Kidney epithelial cell (primary cell): ENCODE measurements around the gene ATXN7L2. TPM values are rescaled to one million over a fixed set of nuclear protein-coding genes. Genes with fewer than 3 reads are reported as not detected.

ENCODE experiments used
- DNase-seq: peaks from one replicate; pipeline ENCODE4 v3.0.0-alpha.2; 2010; ENCODE audit warnings: low read depth
- H3K27me3 ChIP-seq: 2 replicates; pipeline ENCODE4 v1.6.0; 2011; ENCODE audit warnings: low read length; ENCODE audit not compliant: control insufficient read depth, insufficient read depth
- H3K36me3 ChIP-seq: 2 replicates; pipeline ENCODE4 v1.5.1; 2011; ENCODE audit warnings: low read length; ENCODE audit not compliant: control insufficient read depth, insufficient read depth
- H3K4me3 ChIP-seq: 2 replicates; pipeline ENCODE4 v1.5.1; 2011; ENCODE audit warnings: low read depth, mild to moderate bottlenecking, control low read depth, low read length
- total RNA-seq: library from RNA; depleted of rRNA; stranded (reverse); fragments of >200 nt; gene quantifications from 2 replicates; pipeline ENCODE4 v1.2.3, GENCODE V29; 2015
- TF ChIP-seq, protein P1 (sequence below): IDR thresholded peaks from 2 replicates; pipeline ENCODE4 v1.5.1; 2011; ENCODE audit warnings: mild to moderate bottlenecking, moderate library complexity, low read length, control low read depth, inconsistent platforms; ENCODE audit not compliant: insufficient read depth, poor library complexity, severe bottlenecking

ATXN7L2 gene
- total RNA-seq, 1 donor from 2014 or later = 6.7 TPM

DNA sequence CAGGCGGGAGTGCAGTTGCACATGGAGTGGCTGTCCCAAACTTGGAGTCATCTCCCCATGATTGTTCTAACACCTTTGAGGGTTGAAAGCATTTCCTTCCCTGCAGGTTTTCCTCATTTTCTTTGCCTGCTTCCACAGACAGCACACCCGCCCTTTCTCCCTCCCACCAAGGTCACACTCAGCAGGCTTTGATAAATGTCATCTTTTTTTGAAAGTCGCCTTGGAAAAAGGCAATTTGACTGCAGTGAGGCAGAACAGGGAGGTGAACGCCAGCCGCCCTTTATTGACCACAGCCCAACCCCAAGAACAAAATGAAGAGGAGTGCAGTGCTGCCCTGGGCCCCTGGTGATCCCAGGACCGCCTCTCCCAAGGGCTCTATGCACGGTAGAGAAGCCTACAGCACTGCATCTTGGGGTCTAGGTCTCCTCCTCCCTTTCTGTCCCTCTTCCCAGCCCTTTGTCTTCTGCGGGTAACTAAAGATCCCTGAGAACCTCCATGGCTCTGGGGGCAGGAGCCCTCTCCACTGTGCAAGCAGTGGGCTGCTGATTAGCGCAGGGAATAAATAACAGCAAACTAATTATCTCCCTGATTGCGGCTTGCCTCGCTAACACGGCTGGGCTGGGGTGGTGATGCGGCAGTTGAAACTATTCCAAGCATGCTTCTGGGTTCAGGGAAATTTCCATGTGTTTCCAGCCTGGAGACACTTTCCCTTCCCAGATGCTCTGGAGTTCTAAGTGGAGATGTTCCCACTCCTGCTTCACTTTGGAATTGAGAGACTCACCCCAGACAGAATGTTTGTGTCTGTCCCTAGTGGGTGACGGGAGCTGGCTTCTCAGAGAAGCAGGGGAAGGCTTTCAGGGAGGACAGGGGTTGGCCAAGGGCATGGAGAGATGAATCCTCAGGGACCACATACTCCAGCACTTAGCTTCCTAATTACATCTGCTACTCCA, 37.6 kb downstream of the ATXN7L2 start:
- Histone ChIP-seq H3K27me3 (peaks cover 8% of the 10 kb centered on the region), H3K36me3 (no peaks in the 10 kb centered on the region), H3K4me3 (no peak overlapping the region)
- DNase-seq = no peak
- TF ChIP-seq, protein P1, sequence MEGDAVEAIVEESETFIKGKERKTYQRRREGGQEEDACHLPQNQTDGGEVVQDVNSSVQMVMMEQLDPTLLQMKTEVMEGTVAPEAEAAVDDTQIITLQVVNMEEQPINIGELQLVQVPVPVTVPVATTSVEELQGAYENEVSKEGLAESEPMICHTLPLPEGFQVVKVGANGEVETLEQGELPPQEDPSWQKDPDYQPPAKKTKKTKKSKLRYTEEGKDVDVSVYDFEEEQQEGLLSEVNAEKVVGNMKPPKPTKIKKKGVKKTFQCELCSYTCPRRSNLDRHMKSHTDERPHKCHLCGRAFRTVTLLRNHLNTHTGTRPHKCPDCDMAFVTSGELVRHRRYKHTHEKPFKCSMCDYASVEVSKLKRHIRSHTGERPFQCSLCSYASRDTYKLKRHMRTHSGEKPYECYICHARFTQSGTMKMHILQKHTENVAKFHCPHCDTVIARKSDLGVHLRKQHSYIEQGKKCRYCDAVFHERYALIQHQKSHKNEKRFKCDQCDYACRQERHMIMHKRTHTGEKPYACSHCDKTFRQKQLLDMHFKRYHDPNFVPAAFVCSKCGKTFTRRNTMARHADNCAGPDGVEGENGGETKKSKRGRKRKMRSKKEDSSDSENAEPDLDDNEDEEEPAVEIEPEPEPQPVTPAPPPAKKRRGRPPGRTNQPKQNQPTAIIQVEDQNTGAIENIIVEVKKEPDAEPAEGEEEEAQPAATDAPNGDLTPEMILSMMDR = no peak

DNA sequence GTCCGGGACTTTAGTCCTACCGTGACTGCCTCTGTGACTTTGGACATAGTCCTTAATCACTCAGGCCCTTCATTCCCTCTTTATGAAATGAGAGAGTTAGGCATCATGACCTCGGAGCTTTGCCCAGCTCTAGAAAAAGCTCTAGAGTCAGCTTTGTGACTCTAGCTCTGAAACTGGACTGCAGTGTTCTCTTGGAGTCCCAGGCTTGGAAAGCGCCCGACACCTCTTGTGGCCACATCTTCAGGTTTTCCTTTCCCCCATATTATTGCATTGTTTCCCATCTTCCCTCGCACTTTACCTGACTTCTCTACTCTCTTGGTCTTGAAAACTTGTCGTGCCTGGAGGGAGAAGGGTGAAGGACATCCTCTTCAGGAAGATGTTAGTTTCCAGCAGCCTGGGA, 38.3 kb downstream of the ATXN7L2 start:
- TF ChIP-seq, protein P1 = no peak
- DNase-seq = no peak
- no peaks in the 10 kb centered on the region for H3K36me3 ChIP-seq
- no peak overlapping the region for H3K4me3 ChIP-seq
- H3K27me3 ChIP-seq = peaks cover 8% of the 10 kb centered on the region

DNA sequence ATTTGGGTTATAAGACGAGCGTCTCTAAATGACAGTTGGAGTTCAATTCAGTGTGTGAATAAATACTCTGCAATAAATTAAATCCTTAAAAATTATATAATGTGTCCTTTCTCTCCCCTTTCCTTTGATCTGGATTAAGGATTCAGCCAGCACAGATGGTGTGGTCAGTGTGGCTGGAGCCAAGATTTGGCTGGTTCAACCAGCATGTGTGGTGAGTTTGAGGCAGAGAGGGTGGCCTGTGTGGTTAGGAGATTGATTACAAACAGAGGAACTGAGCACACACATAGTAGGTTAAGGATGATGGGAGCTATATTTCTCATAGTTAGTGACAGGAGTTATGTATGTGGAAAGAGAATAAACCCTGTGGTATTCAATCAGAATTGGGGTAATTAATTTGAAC, 40.0 kb downstream of the ATXN7L2 start:
- Histone ChIP-seq H3K4me3 (no peak overlapping the region), H3K36me3 (no peaks in the 10 kb centered on the region), H3K27me3 (peaks cover 8% of the 10 kb centered on the region)
- no peak for DNase-seq
- TF ChIP-seq, protein P1 = no peak

DNA sequence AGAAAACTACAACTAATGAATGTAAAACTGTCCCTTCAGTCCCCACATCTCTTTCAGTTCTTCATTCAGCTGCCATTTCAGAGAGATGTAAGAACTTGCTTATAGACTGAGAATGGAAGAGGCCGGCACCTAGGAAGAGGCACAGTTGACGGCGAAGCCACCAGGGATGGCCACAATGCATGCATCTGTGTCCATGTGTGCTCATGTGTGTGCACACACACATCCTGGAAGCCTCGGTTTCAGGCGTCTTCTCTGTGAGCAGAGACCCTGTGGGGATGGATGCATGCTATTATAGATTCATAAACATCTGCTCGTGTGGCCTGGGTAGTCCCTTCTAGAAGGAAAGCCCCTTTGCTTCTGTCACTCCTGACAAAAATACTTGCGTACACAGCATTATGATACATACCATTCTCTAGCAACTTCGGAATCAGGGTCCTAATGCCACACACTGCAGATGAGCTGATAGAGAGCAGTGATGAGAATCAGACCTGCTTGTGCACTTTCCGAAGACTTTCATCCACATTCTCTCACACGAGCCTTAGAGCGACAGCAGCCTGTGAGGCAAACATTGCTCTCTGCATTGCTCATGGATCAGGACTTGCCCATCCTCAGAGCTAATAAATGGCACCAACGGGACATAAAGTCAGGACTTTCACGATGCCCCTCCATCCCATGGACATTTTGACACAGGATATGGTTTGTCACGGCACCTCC, 43.5 kb downstream of the ATXN7L2 start:
- no peak overlapping the region for H3K4me3 ChIP-seq
- no peak for DNase-seq
- H3K36me3 ChIP-seq = no peaks in the 10 kb centered on the region
- TF ChIP-seq, protein P1 = no peak
- H3K27me3 ChIP-seq = peaks cover 2% of the 10 kb centered on the region

DNA sequence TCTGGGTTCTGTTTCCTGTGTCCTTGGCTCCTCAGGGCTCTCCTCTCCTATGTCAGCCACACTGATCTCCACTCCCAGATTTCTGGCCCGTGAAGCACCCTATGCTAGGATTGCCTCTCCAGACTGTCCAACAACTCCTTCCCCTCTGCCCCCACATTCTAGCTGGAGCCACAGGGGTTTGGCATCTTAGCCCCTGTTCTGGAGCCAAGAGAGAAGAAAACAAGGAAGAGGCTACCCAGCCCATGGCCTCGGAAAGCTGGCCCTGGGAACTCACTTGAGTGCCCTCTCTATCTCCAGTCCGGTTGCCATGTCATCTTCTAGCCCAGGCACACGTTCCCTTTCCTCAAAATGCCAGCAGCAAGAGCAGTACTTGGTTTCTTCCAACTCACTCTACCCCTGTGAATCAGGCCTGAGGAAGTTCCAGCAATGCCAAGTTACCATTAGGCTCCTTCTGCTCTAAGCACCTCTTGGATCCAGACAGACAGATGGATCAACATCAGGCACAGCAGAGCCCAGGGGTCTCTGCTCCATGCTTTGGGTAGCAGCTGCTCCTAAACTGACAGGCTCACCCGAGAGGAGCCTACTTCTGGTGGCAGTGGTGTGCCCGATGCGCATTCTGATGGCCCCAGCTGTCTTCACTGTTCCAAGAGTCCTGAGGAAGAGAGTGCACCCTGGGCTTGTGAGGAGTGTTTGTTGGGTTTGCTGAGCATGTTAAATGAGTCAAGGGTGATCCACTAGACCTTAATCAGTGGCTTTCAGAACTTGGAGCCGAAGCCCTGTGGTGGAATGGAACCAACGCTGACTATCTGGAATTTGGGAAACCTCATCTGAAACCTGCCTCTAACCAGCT, 44.4 kb downstream of the ATXN7L2 start:
- no peak for DNase-seq
- Histone ChIP-seq H3K27me3 (no peaks in the 10 kb centered on the region), H3K36me3 (no peaks in the 10 kb centered on the region), H3K4me3 (no peak overlapping the region)
- TF ChIP-seq, protein P1 = no peak
